ENCODE data around the gene RECK.
A peak's percentile ranks its signal among the peaks of the same experiment; 100 is the strongest.

DNA sequence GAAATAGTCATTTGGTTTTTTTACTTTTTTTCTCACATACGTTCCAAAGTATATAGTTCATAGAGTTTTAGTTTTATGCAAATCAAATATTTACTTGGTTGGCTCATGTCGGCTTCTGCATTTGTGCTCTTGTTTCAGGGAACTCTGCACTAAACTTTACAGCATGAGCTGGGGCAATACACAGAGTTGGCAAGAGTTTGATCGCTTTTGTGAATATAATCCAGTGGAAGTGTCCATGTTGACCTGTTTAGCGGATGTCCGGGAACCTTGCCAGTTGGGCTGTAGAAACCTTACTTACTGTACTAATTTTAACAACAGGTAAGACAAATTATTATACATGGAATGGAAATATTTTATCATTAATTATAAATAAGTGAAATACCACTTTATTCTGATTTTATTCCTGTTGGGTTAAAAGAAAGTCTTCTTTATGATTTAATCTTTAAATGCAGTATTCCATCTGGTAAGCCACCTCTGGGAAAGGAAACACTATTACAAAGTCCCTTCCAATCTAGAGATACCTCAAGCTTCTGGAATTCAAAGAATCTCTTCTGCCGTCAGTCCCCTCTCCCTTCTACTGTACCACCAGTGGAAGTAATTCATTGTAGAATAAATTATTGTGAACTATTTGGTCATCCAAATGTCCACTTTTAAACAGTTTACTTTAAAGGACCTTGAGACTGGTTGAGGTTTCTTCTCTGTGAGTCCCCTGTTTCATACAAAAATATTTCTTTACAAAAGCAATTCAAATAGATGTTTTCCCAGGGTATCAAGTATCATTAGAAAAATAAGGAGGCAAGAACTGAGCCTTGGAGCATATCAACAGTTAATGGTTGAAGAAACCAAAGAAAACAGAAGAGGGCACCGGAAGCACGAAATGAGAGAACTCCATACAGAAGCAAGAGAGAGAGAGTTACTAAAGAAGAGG, 54.6 kb downstream of the RECK start:
- TF ChIP-seq, protein P1, sequence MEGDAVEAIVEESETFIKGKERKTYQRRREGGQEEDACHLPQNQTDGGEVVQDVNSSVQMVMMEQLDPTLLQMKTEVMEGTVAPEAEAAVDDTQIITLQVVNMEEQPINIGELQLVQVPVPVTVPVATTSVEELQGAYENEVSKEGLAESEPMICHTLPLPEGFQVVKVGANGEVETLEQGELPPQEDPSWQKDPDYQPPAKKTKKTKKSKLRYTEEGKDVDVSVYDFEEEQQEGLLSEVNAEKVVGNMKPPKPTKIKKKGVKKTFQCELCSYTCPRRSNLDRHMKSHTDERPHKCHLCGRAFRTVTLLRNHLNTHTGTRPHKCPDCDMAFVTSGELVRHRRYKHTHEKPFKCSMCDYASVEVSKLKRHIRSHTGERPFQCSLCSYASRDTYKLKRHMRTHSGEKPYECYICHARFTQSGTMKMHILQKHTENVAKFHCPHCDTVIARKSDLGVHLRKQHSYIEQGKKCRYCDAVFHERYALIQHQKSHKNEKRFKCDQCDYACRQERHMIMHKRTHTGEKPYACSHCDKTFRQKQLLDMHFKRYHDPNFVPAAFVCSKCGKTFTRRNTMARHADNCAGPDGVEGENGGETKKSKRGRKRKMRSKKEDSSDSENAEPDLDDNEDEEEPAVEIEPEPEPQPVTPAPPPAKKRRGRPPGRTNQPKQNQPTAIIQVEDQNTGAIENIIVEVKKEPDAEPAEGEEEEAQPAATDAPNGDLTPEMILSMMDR (conservative IDR thresholded peaks at IDR 0.05; ENCODE audit: low read depth, low read length), result peak; percentile 29; the same call in 1 of the 2 replicates
- no peak for TF ChIP-seq EZH2 (IDR thresholded peaks at IDR 0.05; ENCODE audit: low read length, unreplicated experiment)

Measured in PC-3 (cell line).